Measurements from ENCODE around the gene ARL13B.

GRCh38 chr3:93984618-93985017, 4.7 kb downstream of the ARL13B start:
- TF ChIP-seq, protein P1, sequence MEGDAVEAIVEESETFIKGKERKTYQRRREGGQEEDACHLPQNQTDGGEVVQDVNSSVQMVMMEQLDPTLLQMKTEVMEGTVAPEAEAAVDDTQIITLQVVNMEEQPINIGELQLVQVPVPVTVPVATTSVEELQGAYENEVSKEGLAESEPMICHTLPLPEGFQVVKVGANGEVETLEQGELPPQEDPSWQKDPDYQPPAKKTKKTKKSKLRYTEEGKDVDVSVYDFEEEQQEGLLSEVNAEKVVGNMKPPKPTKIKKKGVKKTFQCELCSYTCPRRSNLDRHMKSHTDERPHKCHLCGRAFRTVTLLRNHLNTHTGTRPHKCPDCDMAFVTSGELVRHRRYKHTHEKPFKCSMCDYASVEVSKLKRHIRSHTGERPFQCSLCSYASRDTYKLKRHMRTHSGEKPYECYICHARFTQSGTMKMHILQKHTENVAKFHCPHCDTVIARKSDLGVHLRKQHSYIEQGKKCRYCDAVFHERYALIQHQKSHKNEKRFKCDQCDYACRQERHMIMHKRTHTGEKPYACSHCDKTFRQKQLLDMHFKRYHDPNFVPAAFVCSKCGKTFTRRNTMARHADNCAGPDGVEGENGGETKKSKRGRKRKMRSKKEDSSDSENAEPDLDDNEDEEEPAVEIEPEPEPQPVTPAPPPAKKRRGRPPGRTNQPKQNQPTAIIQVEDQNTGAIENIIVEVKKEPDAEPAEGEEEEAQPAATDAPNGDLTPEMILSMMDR (IDR thresholded peaks at IDR 0.05) = no peak
- TF ChIP-seq EZH2 (IDR thresholded peaks at IDR 0.05; ENCODE audit: borderline replicate concordance, insufficient read depth, low read depth, low read length, poor library complexity, severe bottlenecking) = no peak
